Tibial nerve (tissue), 4 donors: ENCODE measurements around the gene LOXL1.

Source experiments
- CTCF ChIP-seq, 5 experiments: fragments of 200-600 bp in 3 of 5; fragments of 450-650 bp in 2 of 5; sonication (generic) in 3 of 5; IDR thresholded peaks; one replicate each; pipeline ENCODE4 v1.5.1; 2016 to 2019; ENCODE audit warnings: antibody characterized with exemption in 5 of 5, mild to moderate bottlenecking in 3 of 5, moderate library complexity in 2 of 5
- EP300 ChIP-seq, 2 donors: sonication (generic); formaldehyde crosslinking; IDR thresholded peaks; one replicate each; pipeline ENCODE4 v1.6.1; 2017; ENCODE audit warnings: antibody characterized with exemption in 2 of 2, mild to moderate bottlenecking in 1 of 2
- POLR2A ChIP-seq, 2 donors: fragments of 450-650 bp; IDR thresholded peaks; one replicate each; pipeline ENCODE4 v1.6.1; 2017; ENCODE audit warnings: antibody characterized with exemption in 2 of 2, mild to moderate bottlenecking in 2 of 2, moderate library complexity in 2 of 2

- peak; percentile 82 to 95 (median 90) for TF ChIP-seq CTCF (IDR thresholded peaks at IDR 0.05)
- TF ChIP-seq POLR2A (IDR thresholded peaks at IDR 0.05), result no peak
- TF ChIP-seq EP300 (IDR thresholded peaks at IDR 0.05), result no peak
Measured at GRCh38 chr15:73972984-73973682, 46.9 kb downstream of the LOXL1 start.
